ENCODE measurements around the gene UNC13B. TPM values are rescaled to one million over a fixed set of nuclear protein-coding genes. Genes with fewer than 3 reads are reported as not detected.

The UNC13B gene
- total and polyA plus RNA-seq, 2 of the 13 experiments (the other 11 are each of a cell fraction or from before 2014, with no cell fraction given): 14.0 to 18.3 TPM

GRCh38 chr9:35193762-35194161 lies 32.0 kb downstream of the UNC13B start (continued):
- TF ChIP-seq ZNF512 (CRISPR knock-in tag; IDR thresholded peaks at IDR 0.05): no peak
- no peak for TF ChIP-seq MEIS2 (CRISPR knock-in tag; IDR thresholded peaks at IDR 0.05)
- TF ChIP-seq NCOA5 (CRISPR knock-in tag; IDR thresholded peaks at IDR 0.05): no peak
- TF ChIP-seq TCF7 (IDR thresholded peaks at IDR 0.05; ENCODE audit: low read depth): no peak
- peak; percentile 59; the same call in 1 of the 2 replicates for TF ChIP-seq SMC3 (IDR thresholded peaks at IDR 0.05; ENCODE audit: low read length)
- no peak for TF ChIP-seq SUZ12 (IDR thresholded peaks at IDR 0.05; ENCODE audit: low read depth, low read length)
- no peak for TF ChIP-seq RBAK (CRISPR knock-in tag; IDR thresholded peaks at IDR 0.05)
- TF ChIP-seq TAF15 (IDR thresholded peaks at IDR 0.05; ENCODE audit: low read depth, low read length, poor library complexity, severe bottlenecking): no peak
- no peak for TF ChIP-seq ZNF160 (CRISPR knock-in tag; IDR thresholded peaks at IDR 0.05)
- TF ChIP-seq ZNF333 (CRISPR knock-in tag; IDR thresholded peaks at IDR 0.05; ENCODE audit: borderline replicate concordance): no peak
- no peak for TF ChIP-seq PAXIP1 (CRISPR knock-in tag; conservative IDR thresholded peaks at IDR 0.05)
- no peak for TF ChIP-seq ZNF704 (CRISPR knock-in tag; IDR thresholded peaks at IDR 0.05; ENCODE audit: borderline replicate concordance)
- no peak for TF ChIP-seq ZNF569 (CRISPR knock-in tag; IDR thresholded peaks at IDR 0.05; ENCODE audit: borderline replicate concordance)
- TF ChIP-seq SCMH1 (CRISPR knock-in tag; IDR thresholded peaks at IDR 0.05; ENCODE audit: borderline replicate concordance): no peak
- TF ChIP-seq NR2F2 (IDR thresholded peaks at IDR 0.05; ENCODE audit: borderline replicate concordance, low read depth): peak; percentile 18; the same call in 1 of the 2 replicates
- TF ChIP-seq ZSCAN29 (CRISPR knock-in tag; conservative IDR thresholded peaks at IDR 0.05): no peak
- TF ChIP-seq ZNF629 (CRISPR knock-in tag; conservative IDR thresholded peaks at IDR 0.05): no peak
- TF ChIP-seq SALL1 (CRISPR knock-in tag; IDR thresholded peaks at IDR 0.05): peak; percentile 96
- no peak for TF ChIP-seq KDM2A (CRISPR knock-in tag; IDR thresholded peaks at IDR 0.05; ENCODE audit: borderline replicate concordance, low read depth)
- TF ChIP-seq GATAD1 (CRISPR knock-in tag; IDR thresholded peaks at IDR 0.05): no peak
- no peak for TF ChIP-seq ZNF713 (CRISPR knock-in tag; IDR thresholded peaks at IDR 0.05)
- TF ChIP-seq ZNF335 (CRISPR knock-in tag; IDR thresholded peaks at IDR 0.05): no peak
- TF ChIP-seq RFXAP (CRISPR knock-in tag; IDR thresholded peaks at IDR 0.05; ENCODE audit: borderline replicate concordance): no peak
- no peak for TF ChIP-seq NFYC (CRISPR knock-in tag; IDR thresholded peaks at IDR 0.05)
- TF ChIP-seq ZNF615 (CRISPR knock-in tag; IDR thresholded peaks at IDR 0.05; ENCODE audit: borderline replicate concordance): no peak
- TF ChIP-seq ZNF891 (CRISPR knock-in tag; IDR thresholded peaks at IDR 0.05): no peak
- TF ChIP-seq ZNF329 (CRISPR knock-in tag; IDR thresholded peaks at IDR 0.05; ENCODE audit: low read depth): no peak
- TF ChIP-seq ZNF317 (CRISPR knock-in tag; IDR thresholded peaks at IDR 0.05): peak; percentile 24; the same call in 1 of the 2 replicates
